Spleen (tissue), 11 donors: ENCODE data around the gene SLC25A3. TPM values are rescaled to one million over a fixed set of nuclear protein-coding genes. Genes with fewer than 3 reads are reported as not detected.
"Not testable (repeated sequence)": the region's sequence is repeated elsewhere in the genome, so short reads cannot be mapped to it uniquely, and the experiment has no call there.

ENCODE experiments used
- DNase-seq: peaks from one replicate; pipeline ENCODE4 v3.0.0-alpha.2; 2020
- H3K27ac ChIP-seq, 8 donors: fragments of 200-600 bp; sonication (generic) in 7 of 8; 1 replicate in 4 of 8; 2 replicates in 4 of 8; pipeline versions ENCODE4 v1.5.0 to v1.8.0; 2016 to 2021; ENCODE audit warnings: inconsistent platforms in 4 of 8, mild to moderate bottlenecking in 4 of 8, moderate library complexity in 1 of 8
- H3K27me3 ChIP-seq, 7 donors: fragments of 200-600 bp; sonication (generic) in 6 of 7; replicated peaks in 1 of 7; 1 replicate in 4 of 7; 2 replicates in 3 of 7; pipeline versions ENCODE4 v1.5.0 to v1.8.0; 2016 to 2021; ENCODE audit warnings: inconsistent platforms in 3 of 7, mild to moderate bottlenecking in 1 of 7
- H3K36me3 ChIP-seq, 6 donors: fragments of 200-600 bp; sonication (generic) in 5 of 6; 1 replicate in 4 of 6; 2 replicates in 2 of 6; pipeline versions ENCODE4 v1.5.0 to v1.8.0; 2016 to 2021; ENCODE audit warnings: inconsistent platforms in 2 of 6
- H3K4me1 ChIP-seq, 6 donors: fragments of 200-600 bp; sonication (generic) in 5 of 6; 1 replicate in 3 of 6; 2 replicates in 3 of 6; pipeline versions ENCODE4 v1.5.0 to v1.8.0; 2016 to 2021; ENCODE audit warnings: inconsistent platforms in 3 of 6
- H3K4me3 ChIP-seq, 8 donors: fragments of 200-600 bp; sonication (generic) in 7 of 8; 1 replicate in 4 of 8; 2 replicates in 4 of 8; pipeline versions ENCODE4 v1.5.0 to v1.8.0; 2016 to 2021; ENCODE audit warnings: inconsistent platforms in 4 of 8, mild to moderate bottlenecking in 4 of 8, moderate library complexity in 2 of 8
- H3K9me3 ChIP-seq, 8 donors: fragments of 200-600 bp; sonication (generic) in 7 of 8; 1 replicate in 4 of 8; 2 replicates in 4 of 8; pipeline versions ENCODE4 v1.5.0 to v1.8.0; 2016 to 2021; ENCODE audit warnings: inconsistent platforms in 4 of 8
- CTCF ChIP-seq, 11 experiments: fragments of 200-600 bp in 7 of 11; fragments of 450-650 bp in 4 of 11; sonication (generic) in 4 of 11; IDR thresholded peaks in 8 of 11; conservative IDR thresholded peaks in 3 of 11; 1 replicate in 7 of 11; 2 replicates in 4 of 11; pipeline versions ENCODE4 v1.4.0 to v1.8.0; 2016 to 2021; ENCODE audit warnings: antibody characterized with exemption in 11 of 11, inconsistent platforms in 4 of 11, mild to moderate bottlenecking in 1 of 11
- POLR2A ChIP-seq, 3 donors: fragments of 450-650 bp; IDR thresholded peaks; one replicate each; pipeline ENCODE4 v1.5.1; 2017; ENCODE audit warnings: antibody characterized with exemption in 3 of 3, mild to moderate bottlenecking in 1 of 3
- POLR2AphosphoS5 ChIP-seq, 3 donors: sonication (generic); formaldehyde crosslinking; IDR thresholded peaks; one replicate each; pipeline ENCODE4 v1.5.1; 2017; ENCODE audit warnings: antibody characterized with exemption in 3 of 3
- WGBS, 5 donors: extraction: QIAGEN DNeasy Blood & Tissue Kit in 3 of 5; methylation state at CpG; one replicate each; pipeline versions ENCODE4 v1.1.5 to v1.1.7; 2013 to 2018; 5-methylcytosine and 5-hydroxymethylcytosine counted together
- intact Hi-C: fragments of 100-400 bp; cut with DNase I; formaldehyde crosslinking; loops from one replicate; pipeline ENCODE4 v1.15.0; 2023; ENCODE audit warnings: low total_unique reads
- polyA plus RNA-seq, 3 donors: library from polyadenylated mRNA; stranded (reverse); fragments of 200-250 nt; gene quantifications; one replicate each; pipeline ENCODE4 v1.2.1, GENCODE V29; 2013
- total RNA-seq, 7 donors: library from RNA; depleted of rRNA in 3 of 7; stranded (reverse); fragments of >200 nt in 3 of 7; fragmentation: NEBNext Ultra II Directional in 4 of 7; extraction: Animal tissue kit (Norgen Biotek cat#: 25700) in 4 of 7; gene quantifications; one replicate each; pipeline versions ENCODE4 v1.1.0 to v1.2.1, GENCODE V29; 2016 to 2021
- donor health status: healthy with polysubstance abuse.
- donor health status: DM: no; HTN: no; CAD: no; lungs with moderate emphysema.
- donor health status: DM: no; HTN: no; CAD: no.
- donor health status: Bipolar disorder and iron deficiency.
- donor health status: healthy.
- donor health status: DM: no; HTN: no; CAD: no.
- donor health status: DM: yes; HTN: yes; CAD: no.

Gene SLC25A3
- total and polyA plus RNA-seq, 10 donors = 246 to 443 (median 300) TPM

- TF ChIP-seq CTCF (IDR thresholded peaks at IDR 0.05 in 8 of 11, conservative IDR thresholded peaks at IDR 0.05 in 3 of 11) (no peak), POLR2A (IDR thresholded peaks at IDR 0.05) (no peak), POLR2AphosphoS5 (IDR thresholded peaks at IDR 0.05) (no peak)
- Histone ChIP-seq H3K9me3 (no peaks in the 10 kb centered on the region), H3K36me3 (peaks cover 0 to 10% (median 0%) of the 10 kb centered on the region in 6 donors), H3K4me1 (peaks cover 12 to 30% (median 22%) of the 10 kb centered on the region in 6 donors), H3K27me3 (no peaks in the 10 kb centered on the region), H3K27ac (no peak overlapping the region), H3K4me3 (no peak overlapping the region)
- intact Hi-C loops = loop anchor here (5.0 kb wide), 1 partner anchor 56 kb away; the partner anchor contains the start of gene APAF1
- no peak for DNase-seq
- 72 to 85% (median 81%) methylated on average over 4 of the region's 4 CpGs for WGBS, 5 donors
Observed at GRCh38 chr12:98591209-98591608, 2.3 kb upstream of the SLC25A3 start.

GRCh38 chr12:98592825-98593322 lies 612 bp upstream of the SLC25A3 start:
- 42 to 52% (median 47%) methylated on average over 9 of the region's 9 CpGs for WGBS, 5 donors
- Histone ChIP-seq H3K36me3 (peaks cover 0 to 26% (median 11%) of the 10 kb centered on the region in 6 donors), H3K27me3 (no peaks in the 10 kb centered on the region), H3K27ac (peak overlapping the region; percentile 98 to 100 (median 98)), H3K4me1 (peaks cover 12 to 45% (median 34%) of the 10 kb centered on the region in 6 donors), H3K9me3 (no peaks in the 10 kb centered on the region), H3K4me3 (peak overlapping the region; percentile 16 to 93 (median 85))
- intact Hi-C loops = loop anchor here (5.0 kb wide), 1 partner anchor 54 kb away; the partner anchor contains the start of gene APAF1
- no peak for TF ChIP-seq POLR2A (IDR thresholded peaks at IDR 0.05)
- DNase-seq = no peak

- Histone ChIP-seq H3K9me3 (no peaks in the 10 kb centered on the region), H3K4me1 (peaks cover 12 to 52% (median 34%) of the 10 kb centered on the region in 6 donors), H3K36me3 (peaks cover 0 to 40% (median 25%) of the 10 kb centered on the region in 6 donors), H3K4me3 (peak overlapping the region; percentile 74 to 93 (median 85)), H3K27ac (peak overlapping the region; percentile 98 to 100 (median 98)), H3K27me3 (no peaks in the 10 kb centered on the region)
- WGBS, 5 donors = 0% methylated on average over 26 to 35 of the region's 35 CpGs
- peak; percentile 92 for DNase-seq
- TF ChIP-seq POLR2A (IDR thresholded peaks at IDR 0.05) (no peak), CTCF (IDR thresholded peaks at IDR 0.05 in 8 of 11, conservative IDR thresholded peaks at IDR 0.05 in 3 of 11) (no peak), POLR2AphosphoS5 (IDR thresholded peaks at IDR 0.05) (no peak)
- intact Hi-C loops = loop anchor here (5.0 kb wide), 1 partner anchor 53 kb away; the partner anchor contains the start of gene APAF1
Observed at GRCh38 chr12:98594050-98594835, 757 bp downstream of the SLC25A3 start.

- intact Hi-C loops = no loop called here
- H3K4me1 ChIP-seq = peaks cover 12 to 52% (median 34%) of the 10 kb centered on the region in 6 donors
- no peaks in the 10 kb centered on the region for H3K9me3 ChIP-seq
- peak overlapping the region; percentile 74 to 93 (median 85) for H3K4me3 ChIP-seq
- peaks cover 0 to 52% (median 36%) of the 10 kb centered on the region in 6 donors for H3K36me3 ChIP-seq
- peak overlapping the region in 7 of 8 donors; percentile 98 to 100 (median 98) for H3K27ac ChIP-seq
- no peaks in the 10 kb centered on the region for H3K27me3 ChIP-seq
- DNase-seq = no peak
- WGBS, 5 donors = 54 to 67% (median 56%) methylated on average over 3 of the region's 3 CpGs
- TF ChIP-seq POLR2A (IDR thresholded peaks at IDR 0.05) = no peak
- TF ChIP-seq CTCF (IDR thresholded peaks at IDR 0.05 in 8 of 11, conservative IDR thresholded peaks at IDR 0.05 in 3 of 11) = no peak
- TF ChIP-seq POLR2AphosphoS5 (IDR thresholded peaks at IDR 0.05) = no peak
Observed at GRCh38 chr12:98595243-98595988, 1.9 kb downstream of the SLC25A3 start.

GRCh38 chr12:98597313-98597712 lies 3.8 kb downstream of the SLC25A3 start:
- H3K4me3 ChIP-seq, H3K27ac ChIP-seq, DNase-seq, intact Hi-C loops, H3K27me3 ChIP-seq, H3K9me3 ChIP-seq: not testable (repeated sequence)
- H3K4me1 ChIP-seq = peaks cover 12 to 52% (median 34%) of the 10 kb centered on the region in 6 donors
- H3K36me3 ChIP-seq = peaks cover 0 to 71% (median 55%) of the 10 kb centered on the region in 6 donors
- WGBS, 5 donors = 85 to 96% (median 90%) methylated on average over 5 of the region's 5 CpGs
